A549 treated with RU486 at 1 μM for 4 hours (cell line): ENCODE measurements around the gene USP17L29. TPM values are rescaled to one million over a fixed set of nuclear protein-coding genes. Genes with fewer than 3 reads are reported as not detected.

Source experiments
- total RNA-seq: library from RNA; stranded (reverse); fragments of 200-300 nt; extraction: Qiagen RNA extraction; gene quantifications from 5 replicates; pipeline ENCODE4 v1.2.3, GENCODE V29; 2022; ENCODE audit warnings: low read depth

USP17L29 gene
- not detected in 5 replicates for total RNA-seq

DNA sequence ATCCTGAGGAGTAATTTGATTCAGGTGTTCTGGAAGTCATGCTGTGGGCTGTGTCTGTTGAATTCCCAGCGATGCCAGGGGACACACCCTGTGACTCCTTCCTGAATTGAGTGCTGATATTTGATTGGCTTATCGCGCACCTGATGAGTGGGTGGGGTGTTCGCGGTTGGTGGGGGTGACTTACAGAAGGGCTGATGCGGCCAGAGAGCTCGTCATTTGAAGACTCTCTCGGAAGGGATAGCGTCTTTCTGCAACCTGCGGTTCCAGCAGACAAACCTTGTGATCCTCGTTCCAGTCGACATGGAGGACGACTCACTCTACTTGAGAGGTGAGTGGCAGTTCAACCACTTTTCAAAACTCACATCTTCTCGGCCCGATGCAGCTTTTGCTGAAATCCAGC lies at the start of gene USP17L29:
Gene USP17L29 (plus strand): TSS at position 301 of the 400 bp plus-strand sequence. CDS start 0 bp downstream, at position 301.

DNA sequence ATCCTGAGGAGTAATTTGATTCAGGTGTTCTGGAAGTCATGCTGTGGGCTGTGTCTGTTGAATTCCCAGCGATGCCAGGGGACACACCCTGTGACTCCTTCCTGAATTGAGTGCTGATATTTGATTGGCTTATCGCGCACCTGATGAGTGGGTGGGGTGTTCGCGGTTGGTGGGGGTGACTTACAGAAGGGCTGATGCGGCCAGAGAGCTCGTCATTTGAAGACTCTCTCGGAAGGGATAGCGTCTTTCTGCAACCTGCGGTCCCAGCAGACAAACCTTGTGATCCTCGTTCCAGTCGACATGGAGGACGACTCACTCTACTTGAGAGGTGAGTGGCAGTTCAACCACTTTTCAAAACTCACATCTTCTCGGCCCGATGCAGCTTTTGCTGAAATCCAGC lies 28.6 kb upstream of the USP17L29 start, which contains the start of gene USP17L24:
Gene USP17L24 (plus strand): TSS at position 301 of the 400 bp plus-strand sequence. CDS start 0 bp downstream, at position 301.

GRCh38 chr4:9329611-9330010 lies 23.8 kb upstream of the USP17L29 start, which contains the start of gene USP17L25:
TSS of gene USP17L25 (plus strand) at chr4:9329911. CDS start at chr4:9329911, 0 bp downstream.

GRCh38 chr4:9334358-9334757 lies 19.1 kb upstream of the USP17L29 start, which contains the start of gene USP17L26:
TSS of gene USP17L26 (plus strand) at chr4:9334658. CDS start at chr4:9334658, 0 bp downstream.

DNA sequence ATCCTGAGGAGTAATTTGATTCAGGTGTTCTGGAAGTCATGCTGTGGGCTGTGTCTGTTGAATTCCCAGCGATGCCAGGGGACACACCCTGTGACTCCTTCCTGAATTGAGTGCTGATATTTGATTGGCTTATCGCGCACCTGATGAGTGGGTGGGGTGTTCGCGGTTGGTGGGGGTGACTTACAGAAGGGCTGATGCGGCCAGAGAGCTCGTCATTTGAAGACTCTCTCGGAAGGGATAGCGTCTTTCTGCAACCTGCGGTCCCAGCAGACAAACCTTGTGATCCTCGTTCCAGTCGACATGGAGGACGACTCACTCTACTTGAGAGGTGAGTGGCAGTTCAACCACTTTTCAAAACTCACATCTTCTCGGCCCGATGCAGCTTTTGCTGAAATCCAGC lies 14.3 kb upstream of the USP17L29 start, which contains the start of gene USP17L5:
Gene USP17L5 (plus strand): TSS at position 301 of the 400 bp plus-strand sequence. CDS start 0 bp downstream, at position 301.

DNA sequence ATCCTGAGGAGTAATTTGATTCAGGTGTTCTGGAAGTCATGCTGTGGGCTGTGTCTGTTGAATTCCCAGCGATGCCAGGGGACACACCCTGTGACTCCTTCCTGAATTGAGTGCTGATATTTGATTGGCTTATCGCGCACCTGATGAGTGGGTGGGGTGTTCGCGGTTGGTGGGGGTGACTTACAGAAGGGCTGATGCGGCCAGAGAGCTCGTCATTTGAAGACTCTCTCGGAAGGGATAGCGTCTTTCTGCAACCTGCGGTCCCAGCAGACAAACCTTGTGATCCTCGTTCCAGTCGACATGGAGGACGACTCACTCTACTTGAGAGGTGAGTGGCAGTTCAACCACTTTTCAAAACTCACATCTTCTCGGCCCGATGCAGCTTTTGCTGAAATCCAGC lies 9.6 kb upstream of the USP17L29 start, which contains the start of gene USP17L27:
Gene USP17L27 (plus strand): TSS at position 301 of the 400 bp plus-strand sequence. CDS start 0 bp downstream, at position 301.

GRCh38 chr4:9348593-9348992 lies 4.8 kb upstream of the USP17L29 start, which contains the start of gene USP17L28:
TSS of gene USP17L28 (plus strand) at chr4:9348893. CDS start at chr4:9348893, 0 bp downstream.

GRCh38 chr4:9362829-9363228 lies 9.4 kb downstream of the USP17L29 start, which contains the start of gene USP17L30:
TSS of gene USP17L30 (plus strand) at chr4:9363129. CDS start at chr4:9363129, 0 bp downstream.

Other genes starting within 250 kb of the USP17L29 start
- not detected in 5 replicates for gene FAM90A26, start 183.2 kb upstream of the USP17L29 start, total RNA-seq
- not detected in 5 replicates for gene USP17L10, start 143.0 kb upstream of the USP17L29 start, total RNA-seq
- not detected in 5 replicates for gene USP17L11, start 138.2 kb upstream of the USP17L29 start, total RNA-seq
- gene USP17L12, start 133.5 kb upstream of the USP17L29 start, total RNA-seq: not detected in 5 replicates
- not detected in 5 replicates for gene USP17L13, start 128.7 kb upstream of the USP17L29 start, total RNA-seq
- not detected in 5 replicates for gene USP17L15, start 119.3 kb upstream of the USP17L29 start, total RNA-seq
- not detected in 5 replicates for gene USP17L17, start 109.8 kb upstream of the USP17L29 start, total RNA-seq
- gene USP17L18, start 105.0 kb upstream of the USP17L29 start, total RNA-seq: not detected in 5 replicates
- not detected in 5 replicates for gene USP17L19, start 100.3 kb upstream of the USP17L29 start, total RNA-seq
- gene USP17L20, start 95.5 kb upstream of the USP17L29 start, total RNA-seq: not detected in 5 replicates
- not detected in 5 replicates for gene USP17L21, start 90.8 kb upstream of the USP17L29 start, total RNA-seq
- not detected in 5 replicates for gene USP17L22, start 86.0 kb upstream of the USP17L29 start, total RNA-seq
- not detected in 5 replicates for gene USP17L24, start 28.5 kb upstream of the USP17L29 start, total RNA-seq
- not detected in 5 replicates for gene USP17L25, start 23.7 kb upstream of the USP17L29 start, total RNA-seq
- not detected in 5 replicates for gene USP17L26, start 19.0 kb upstream of the USP17L29 start, total RNA-seq
- gene USP17L5, start 14.2 kb upstream of the USP17L29 start, total RNA-seq: not detected in 5 replicates
- gene USP17L27, start 9.5 kb upstream of the USP17L29 start, total RNA-seq: not detected in 5 replicates
- not detected in 5 replicates for gene USP17L28, start 4.7 kb upstream of the USP17L29 start, total RNA-seq
- gene USP17L30, start 9.5 kb downstream of the USP17L29 start, total RNA-seq: not detected in 5 replicates
- gene DEFB131A, start 90.8 kb downstream of the USP17L29 start, total RNA-seq: not detected in 5 replicates